Loucy (cell line): ENCODE measurements around the gene ZNF142.
A peak's percentile ranks its signal among the peaks of the same experiment; 100 is the strongest.

Experiments used
- H2AFZ ChIP-seq: fragments of 200-600 bp; sonication (generic); 2 replicates; pipeline ENCODE4 v1.6.0; 2016; ENCODE audit warnings: antibody characterized with exemption, mild to moderate bottlenecking, low read length, moderate library complexity
- H3F3A ChIP-seq: fragments of 200-600 bp; 2 replicates; pipeline ENCODE4 v1.6.0; 2016; ENCODE audit warnings: antibody characterized with exemption, low read depth, mild to moderate bottlenecking
- H3K27me3 ChIP-seq: fragments of 200-600 bp; sonication (generic); 2 replicates; pipeline ENCODE4 v1.6.1; 2014; ENCODE audit warnings: low read length, mild to moderate bottlenecking; ENCODE audit not compliant: insufficient read depth, poor library complexity, severe bottlenecking
- H3K36me3 ChIP-seq: fragments of 200-600 bp; sonication (generic); 2 replicates; pipeline ENCODE4 v1.6.1; 2016; ENCODE audit warnings: low read length; ENCODE audit not compliant: insufficient read depth
- H3K4me1 ChIP-seq: fragments of 200-600 bp; sonication (generic); 2 replicates; pipeline ENCODE4 v1.5.1; 2014; ENCODE audit warnings: low read length, mild to moderate bottlenecking; ENCODE audit not compliant: insufficient read depth, poor library complexity, severe bottlenecking
- H3K4me2 ChIP-seq: fragments of 200-600 bp; sonication (generic); 2 replicates; pipeline ENCODE4 v1.6.0; 2014; ENCODE audit warnings: antibody characterized with exemption, low read length, low read depth, mild to moderate bottlenecking; ENCODE audit not compliant: poor library complexity, severe bottlenecking
- H3K4me3 ChIP-seq: fragments of 200-600 bp; sonication (generic); 2 replicates; pipeline ENCODE4 v1.5.1; 2014; ENCODE audit warnings: low read length, mild to moderate bottlenecking, mixed read lengths; ENCODE audit not compliant: poor library complexity, severe bottlenecking
- H3K79me2 ChIP-seq: fragments of 200-600 bp; sonication (generic); 2 replicates; pipeline ENCODE4 v1.6.1; 2014; ENCODE audit warnings: low read length; ENCODE audit not compliant: insufficient read depth
- H3K9ac ChIP-seq: fragments of 200-600 bp; sonication (generic); 2 replicates; pipeline ENCODE4 v1.6.0; 2014; ENCODE audit warnings: mild to moderate bottlenecking, low read depth, low read length, moderate library complexity; ENCODE audit not compliant: poor library complexity, severe bottlenecking
- H3K9me2 ChIP-seq: fragments of 200-600 bp; sonication (generic); replicated peaks from 2 replicates; pipeline ENCODE4 v1.6.1; 2016; ENCODE audit warnings: low read depth, low read length, mixed read lengths
- H3K9me3 ChIP-seq: fragments of 200-600 bp; sonication (generic); 2 replicates; pipeline ENCODE4 v1.6.1; 2014; ENCODE audit warnings: mild to moderate bottlenecking, antibody characterized with exemption, low read length, low read depth; ENCODE audit not compliant: insufficient read depth
- H4K20me1 ChIP-seq: fragments of 200-600 bp; sonication (generic); 2 replicates; pipeline ENCODE4 v1.6.0; 2014; ENCODE audit warnings: antibody characterized with exemption, low read length, mild to moderate bottlenecking; ENCODE audit not compliant: insufficient read depth, poor library complexity, severe bottlenecking
- EZH2phosphoT487 ChIP-seq: fragments of 200-600 bp; IDR thresholded peaks from 2 replicates; pipeline ENCODE4 v1.6.1; 2018; ENCODE audit warnings: antibody characterized with exemption, mild to moderate bottlenecking, moderate library complexity, borderline replicate concordance
- TF ChIP-seq, protein P1 (sequence below): fragments of 200-600 bp; sonication (generic); conservative IDR thresholded peaks from 2 replicates; pipeline ENCODE4 v1.5.1; 2014; ENCODE audit warnings: mild to moderate bottlenecking, antibody characterized with exemption, low read length

ZNF142 gene

GRCh38 chr2:218655751-218656150 is 3.7 kb downstream of the ZNF142 start:
- Histone ChIP-seq H3K9me2 (no peaks in the 10 kb centered on the region), H3K4me1 (peaks cover 17% of the 10 kb centered on the region), H2AFZ (no peak overlapping the region), H3K36me3 (peaks cover 26% of the 10 kb centered on the region; the same call in 1 of the 2 replicates), H3K9me3 (no peaks in the 10 kb centered on the region), H3K4me2 (no peak overlapping the region), H3K9ac (peak overlapping the region; percentile 22), H3K79me2 (peaks cover 37% of the 10 kb centered on the region), H4K20me1 (peaks cover 6% of the 10 kb centered on the region), H3K27me3 (no peaks in the 10 kb centered on the region), H3F3A (no peaks in the 10 kb centered on the region), H3K4me3 (no peak overlapping the region)
- no peak for TF ChIP-seq EZH2phosphoT487
- TF ChIP-seq, protein P1, sequence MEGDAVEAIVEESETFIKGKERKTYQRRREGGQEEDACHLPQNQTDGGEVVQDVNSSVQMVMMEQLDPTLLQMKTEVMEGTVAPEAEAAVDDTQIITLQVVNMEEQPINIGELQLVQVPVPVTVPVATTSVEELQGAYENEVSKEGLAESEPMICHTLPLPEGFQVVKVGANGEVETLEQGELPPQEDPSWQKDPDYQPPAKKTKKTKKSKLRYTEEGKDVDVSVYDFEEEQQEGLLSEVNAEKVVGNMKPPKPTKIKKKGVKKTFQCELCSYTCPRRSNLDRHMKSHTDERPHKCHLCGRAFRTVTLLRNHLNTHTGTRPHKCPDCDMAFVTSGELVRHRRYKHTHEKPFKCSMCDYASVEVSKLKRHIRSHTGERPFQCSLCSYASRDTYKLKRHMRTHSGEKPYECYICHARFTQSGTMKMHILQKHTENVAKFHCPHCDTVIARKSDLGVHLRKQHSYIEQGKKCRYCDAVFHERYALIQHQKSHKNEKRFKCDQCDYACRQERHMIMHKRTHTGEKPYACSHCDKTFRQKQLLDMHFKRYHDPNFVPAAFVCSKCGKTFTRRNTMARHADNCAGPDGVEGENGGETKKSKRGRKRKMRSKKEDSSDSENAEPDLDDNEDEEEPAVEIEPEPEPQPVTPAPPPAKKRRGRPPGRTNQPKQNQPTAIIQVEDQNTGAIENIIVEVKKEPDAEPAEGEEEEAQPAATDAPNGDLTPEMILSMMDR = no peak

DNA sequence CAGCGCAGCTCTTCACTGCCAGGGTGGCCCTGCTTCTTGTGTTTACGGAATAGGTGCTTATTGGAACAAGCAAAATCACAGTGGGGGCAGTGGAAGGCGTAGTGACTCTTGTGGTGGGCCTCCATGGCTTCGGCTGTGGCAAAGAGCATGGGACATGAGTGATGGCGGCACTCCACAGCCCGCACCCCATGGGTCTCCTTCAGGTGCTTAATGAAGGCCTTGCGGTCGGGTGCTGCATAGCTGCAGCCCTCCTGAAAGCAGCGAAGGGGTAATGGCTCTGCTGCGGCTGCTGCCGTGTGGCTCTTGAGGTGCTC is 10.7 kb downstream of the ZNF142 start:
- no peaks in the 10 kb centered on the region for H3K27me3 ChIP-seq
- TF ChIP-seq EZH2phosphoT487 = no peak
- TF ChIP-seq, protein P1 = no peak
- no peak overlapping the region for H3K4me3 ChIP-seq
- H3K9ac ChIP-seq = no peak overlapping the region
- H3K79me2 ChIP-seq = peaks cover 2% of the 10 kb centered on the region; the same call in 1 of the 2 replicates
- H3K9me2 ChIP-seq = no peaks in the 10 kb centered on the region
- H3K36me3 ChIP-seq = peaks cover 66% of the 10 kb centered on the region; the same call in 1 of the 2 replicates
- peaks cover 1% of the 10 kb centered on the region for H4K20me1 ChIP-seq
- H3K4me1 ChIP-seq = no peaks in the 10 kb centered on the region
- H3K4me2 ChIP-seq = no peak overlapping the region
- no peak overlapping the region for H2AFZ ChIP-seq
- H3F3A ChIP-seq = no peaks in the 10 kb centered on the region
- no peaks in the 10 kb centered on the region for H3K9me3 ChIP-seq

- no peak overlapping the region for H3K4me3 ChIP-seq
- H3K9me2 ChIP-seq = no peaks in the 10 kb centered on the region
- TF ChIP-seq, protein P1 = peak; percentile 93
- no peak for TF ChIP-seq EZH2phosphoT487
- no peaks in the 10 kb centered on the region for H4K20me1 ChIP-seq
- no peaks in the 10 kb centered on the region; the same call in 1 of the 2 replicates for H3K79me2 ChIP-seq
- H3K27me3 ChIP-seq = no peaks in the 10 kb centered on the region
- no peak overlapping the region for H3K4me2 ChIP-seq
- H3K4me1 ChIP-seq = no peaks in the 10 kb centered on the region
- H3F3A ChIP-seq = no peaks in the 10 kb centered on the region
- H2AFZ ChIP-seq = no peak overlapping the region
- H3K9me3 ChIP-seq = no peaks in the 10 kb centered on the region
- no peak overlapping the region for H3K9ac ChIP-seq
- peaks cover 68% of the 10 kb centered on the region; the same call in 1 of the 2 replicates for H3K36me3 ChIP-seq
Measured at GRCh38 chr2:218648088-218648786, 11.2 kb downstream of the ZNF142 start.
